K562 (cell line): ENCODE measurements around the gene NR6A1. TPM values are rescaled to one million over a fixed set of nuclear protein-coding genes. Genes with fewer than 3 reads are reported as not detected.

ENCODE experiments used
- CBFA2T3 ChIP-seq: fragments of 450-650 bp; IDR thresholded peaks from 2 replicates; pipeline ENCODE4 v1.6.1; 2017
- DPF2 ChIP-seq: fragments of 450-650 bp; IDR thresholded peaks from 2 replicates; pipeline ENCODE4 v1.6.1; 2016
- EWSR1 ChIP-seq: fragments of 450-650 bp; IDR thresholded peaks from 2 replicates; pipeline ENCODE4 v1.6.1; 2018; ENCODE audit warnings: borderline replicate concordance, mild to moderate bottlenecking, low read depth, moderate library complexity; ENCODE audit not compliant: partially characterized antibody
- GATAD2A ChIP-seq: fragments of 450-650 bp; IDR thresholded peaks from 2 replicates; pipeline ENCODE4 v1.6.1; 2017
- GTF2A2 ChIP-seq: IDR thresholded peaks from 2 replicates; pipeline ENCODE4 v1.6.1; 2016; ENCODE audit warnings: mild to moderate bottlenecking, missing genetic modification characterization, missing compliant biosample characterization
- MECOM ChIP-seq: fragments of 250-450 bp; sonication (Bioruptor Pico); IDR thresholded peaks from 2 replicates; pipeline ENCODE4 v1.8.0; 2022; ENCODE audit warnings: inconsistent platforms
- MED1 ChIP-seq: sonication (generic); formaldehyde crosslinking; IDR thresholded peaks from 2 replicates; pipeline ENCODE4 v1.8.1; 2023; ENCODE audit warnings: missing genetic modification reagents, borderline replicate concordance
- MEIS2 ChIP-seq: fragments of 450-650 bp; IDR thresholded peaks from 2 replicates; pipeline ENCODE4 v1.6.1; 2014; ENCODE audit warnings: mild to moderate bottlenecking; ENCODE audit not compliant: partially characterized antibody
- NFATC3 ChIP-seq: fragments of 450-650 bp; IDR thresholded peaks from 2 replicates; pipeline ENCODE4 v1.6.1; 2017; ENCODE audit warnings: mild to moderate bottlenecking
- POLR2AphosphoS5 ChIP-seq: IDR thresholded peaks from 2 replicates; pipeline ENCODE4 v1.6.1; 2011; ENCODE audit warnings: mild to moderate bottlenecking, low read depth, low read length, moderate library complexity; ENCODE audit not compliant: control insufficient read depth, insufficient read depth
- PRPF4 ChIP-seq: fragments of 200-400 bp; formaldehyde crosslinking; IDR thresholded peaks from one replicate; pipeline ENCODE4 v1.6.1; 2017; ENCODE audit warnings: low read length, low read depth, mild to moderate bottlenecking; ENCODE audit not compliant: insufficient read depth, poor library complexity, severe bottlenecking
- SMARCE1 ChIP-seq: fragments of 450-650 bp; IDR thresholded peaks from 2 replicates; pipeline ENCODE4 v1.7.1; 2016; ENCODE audit warnings: mild to moderate bottlenecking
- TAF9B ChIP-seq: fragments of 450-650 bp; IDR thresholded peaks from 2 replicates; pipeline ENCODE4 v1.6.1; 2018; ENCODE audit warnings: mild to moderate bottlenecking; ENCODE audit not compliant: partially characterized antibody
- TRIM24 ChIP-seq, 2 experiments: fragments of 450-650 bp; IDR thresholded peaks; 2 replicates each; pipeline ENCODE4 v1.6.1; 2016
- ZNF174 ChIP-seq: fragments of 250-450 bp; sonication (Bioruptor Pico); IDR thresholded peaks from 2 replicates; pipeline ENCODE4 v1.4.0; 2020; ENCODE audit warnings: mild to moderate bottlenecking
- ZNF24 ChIP-seq: fragments of 450-650 bp; IDR thresholded peaks from 2 replicates; pipeline ENCODE4 v1.6.1; 2016
- polyA plus RNA-seq, 8 experiments: library from polyadenylated mRNA; depleted of rRNA in 4 of 8; stranded (reverse) in 5 of 8; unstranded in 3 of 8; fragments of >200 nt; fragmentation: Nextera tagmentation in 2 of 8; fragmentation: Illumina TruSeq in 1 of 8; extraction: Ambion mirVana in 2 of 8; extraction: Trizol in 1 of 8; gene quantifications; 2 replicates each; pipeline versions ENCODE4 v1.2.1 to v1.2.3, GENCODE V29; 2011 to 2014; ENCODE audit warnings: inconsistent platforms in 1 of 8, missing spikeins in 1 of 8
- total RNA-seq, 7 experiments: library from RNA; depleted of rRNA in 6 of 7; stranded (reverse); fragments of >200 nt in 6 of 7; fragmentation: Illumina TruSeq in 2 of 7; extraction: Trizol in 2 of 7; gene quantifications; 2 replicates each; pipeline versions ENCODE4 v1.2.1 to v1.2.3, GENCODE V29; 2011 to 2021; ENCODE audit warnings: low replicate concordance in 1 of 7
- TF ChIP-seq, protein P1 (sequence below), 3 experiments: fragments of 200-800 bp in 1 of 3; fragments of 250-450 bp in 1 of 3; fragments of 450-650 bp in 1 of 3; sonication (Bioruptor Pico) in 1 of 3; sonication (Bioruptor generic) in 1 of 3; formaldehyde crosslinking in 1 of 3; IDR thresholded peaks; 2 replicates each; pipeline versions ENCODE4 v1.6.1 to v1.8.0; 2016 to 2022; ENCODE audit warnings: mild to moderate bottlenecking in 2 of 3, missing genetic modification characterization in 2 of 3, missing compliant biosample characterization in 1 of 3, moderate library complexity in 1 of 3
- TF ChIP-seq, protein P2 (sequence below): fragments of 250-450 bp; sonication (Bioruptor Pico); IDR thresholded peaks from 2 replicates; pipeline ENCODE4 v1.4.0; 2020; ENCODE audit warnings: mild to moderate bottlenecking
- TF ChIP-seq, protein P3 (sequence below): fragments of 250-450 bp; sonication (Bioruptor Pico); IDR thresholded peaks from 2 replicates; pipeline ENCODE4 v1.5.0; 2020; ENCODE audit warnings: mild to moderate bottlenecking
- TF ChIP-seq, protein P4 (sequence below): sonication (generic); formaldehyde crosslinking; IDR thresholded peaks from 2 replicates; pipeline ENCODE4 v1.8.0; 2023; ENCODE audit warnings: mild to moderate bottlenecking, missing genetic modification reagents

The NR6A1 gene
- total and polyA plus RNA-seq, 9 of the 15 experiments (the other 6 are each of a cell fraction or from before 2014, with no cell fraction given), result 9.7 to 55.4 (median 28.3) TPM

DNA sequence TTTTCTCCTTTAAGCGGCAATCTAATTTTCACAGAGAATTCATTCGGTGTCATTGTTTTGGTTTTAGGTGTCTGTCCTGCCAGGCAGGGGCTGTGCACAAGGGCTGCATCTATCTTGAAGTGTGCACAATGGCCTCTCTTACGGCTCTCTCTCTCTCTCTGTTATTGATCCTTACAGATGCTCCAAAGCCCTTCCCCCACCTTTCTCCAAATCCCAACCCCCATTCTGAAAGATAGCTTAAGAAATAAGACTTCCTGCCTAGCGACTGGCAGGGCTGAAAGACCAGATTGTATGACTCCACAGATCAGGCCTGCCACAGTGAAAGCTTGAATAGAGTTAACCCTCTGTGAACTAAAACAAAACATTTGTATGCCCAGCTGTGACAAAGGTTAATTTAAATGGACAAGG, 177.5 kb downstream of the NR6A1 start (continued):
- TF ChIP-seq, protein P1, sequence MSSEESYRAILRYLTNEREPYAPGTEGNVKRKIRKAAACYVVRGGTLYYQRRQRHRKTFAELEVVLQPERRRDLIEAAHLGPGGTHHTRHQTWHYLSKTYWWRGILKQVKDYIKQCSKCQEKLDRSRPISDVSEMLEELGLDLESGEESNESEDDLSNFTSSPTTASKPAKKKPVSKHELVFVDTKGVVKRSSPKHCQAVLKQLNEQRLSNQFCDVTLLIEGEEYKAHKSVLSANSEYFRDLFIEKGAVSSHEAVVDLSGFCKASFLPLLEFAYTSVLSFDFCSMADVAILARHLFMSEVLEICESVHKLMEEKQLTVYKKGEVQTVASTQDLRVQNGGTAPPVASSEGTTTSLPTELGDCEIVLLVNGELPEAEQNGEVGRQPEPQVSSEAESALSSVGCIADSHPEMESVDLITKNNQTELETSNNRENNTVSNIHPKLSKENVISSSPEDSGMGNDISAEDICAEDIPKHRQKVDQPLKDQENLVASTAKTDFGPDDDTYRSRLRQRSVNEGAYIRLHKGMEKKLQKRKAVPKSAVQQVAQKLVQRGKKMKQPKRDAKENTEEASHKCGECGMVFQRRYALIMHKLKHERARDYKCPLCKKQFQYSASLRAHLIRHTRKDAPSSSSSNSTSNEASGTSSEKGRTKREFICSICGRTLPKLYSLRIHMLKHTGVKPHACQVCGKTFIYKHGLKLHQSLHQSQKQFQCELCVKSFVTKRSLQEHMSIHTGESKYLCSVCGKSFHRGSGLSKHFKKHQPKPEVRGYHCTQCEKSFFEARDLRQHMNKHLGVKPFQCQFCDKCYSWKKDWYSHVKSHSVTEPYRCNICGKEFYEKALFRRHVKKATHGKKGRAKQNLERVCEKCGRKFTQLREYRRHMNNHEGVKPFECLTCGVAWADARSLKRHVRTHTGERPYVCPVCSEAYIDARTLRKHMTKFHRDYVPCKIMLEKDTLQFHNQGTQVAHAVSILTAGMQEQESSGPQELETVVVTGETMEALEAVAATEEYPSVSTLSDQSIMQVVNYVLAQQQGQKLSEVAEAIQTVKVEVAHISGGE (CRISPR knock-in tag; IDR thresholded peaks at IDR 0.05), result no peak
- TF ChIP-seq ZNF24, result no peak
- TF ChIP-seq DPF2, result peak; percentile 60; the same call in 1 of the 2 replicates
- TF ChIP-seq, protein P2, sequence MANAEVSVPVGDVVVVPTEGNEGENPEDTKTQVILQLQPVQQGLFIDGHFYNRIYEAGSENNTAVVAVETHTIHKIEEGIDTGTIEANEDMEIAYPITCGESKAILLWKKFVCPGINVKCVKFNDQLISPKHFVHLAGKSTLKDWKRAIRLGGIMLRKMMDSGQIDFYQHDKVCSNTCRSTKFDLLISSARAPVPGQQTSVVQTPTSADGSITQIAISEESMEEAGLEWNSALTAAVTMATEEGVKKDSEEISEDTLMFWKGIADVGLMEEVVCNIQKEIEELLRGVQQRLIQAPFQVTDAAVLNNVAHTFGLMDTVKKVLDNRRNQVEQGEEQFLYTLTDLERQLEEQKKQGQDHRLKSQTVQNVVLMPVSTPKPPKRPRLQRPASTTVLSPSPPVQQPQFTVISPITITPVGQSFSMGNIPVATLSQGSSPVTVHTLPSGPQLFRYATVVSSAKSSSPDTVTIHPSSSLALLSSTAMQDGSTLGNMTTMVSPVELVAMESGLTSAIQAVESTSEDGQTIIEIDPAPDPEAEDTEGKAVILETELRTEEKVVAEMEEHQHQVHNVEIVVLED, result no peak
- 0 out of 2 replicates have a peak, but pooled peaks have one; percentile 11 for TF ChIP-seq SMARCE1
- no peak for TF ChIP-seq GTF2A2 (tag)
- TF ChIP-seq TAF9B, result no peak
- TF ChIP-seq MED1 (CRISPR knock-in tag), result no peak
- no peak for TF ChIP-seq ZNF174 (CRISPR knock-in tag)
- TF ChIP-seq NFATC3, result no peak
- TF ChIP-seq MECOM (CRISPR knock-in tag), result no peak
- TF ChIP-seq MEIS2, result peak; percentile 24
- TF ChIP-seq, protein P3, sequence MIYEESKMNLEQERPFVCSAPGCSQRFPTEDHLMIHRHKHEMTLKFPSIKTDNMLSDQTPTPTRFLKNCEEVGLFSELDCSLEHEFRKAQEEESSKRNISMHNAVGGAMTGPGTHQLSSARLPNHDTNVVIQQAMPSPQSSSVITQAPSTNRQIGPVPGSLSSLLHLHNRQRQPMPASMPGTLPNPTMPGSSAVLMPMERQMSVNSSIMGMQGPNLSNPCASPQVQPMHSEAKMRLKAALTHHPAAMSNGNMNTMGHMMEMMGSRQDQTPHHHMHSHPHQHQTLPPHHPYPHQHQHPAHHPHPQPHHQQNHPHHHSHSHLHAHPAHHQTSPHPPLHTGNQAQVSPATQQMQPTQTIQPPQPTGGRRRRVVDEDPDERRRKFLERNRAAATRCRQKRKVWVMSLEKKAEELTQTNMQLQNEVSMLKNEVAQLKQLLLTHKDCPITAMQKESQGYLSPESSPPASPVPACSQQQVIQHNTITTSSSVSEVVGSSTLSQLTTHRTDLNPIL, result no peak
- no peak for TF ChIP-seq EWSR1
- TF ChIP-seq, protein P4, sequence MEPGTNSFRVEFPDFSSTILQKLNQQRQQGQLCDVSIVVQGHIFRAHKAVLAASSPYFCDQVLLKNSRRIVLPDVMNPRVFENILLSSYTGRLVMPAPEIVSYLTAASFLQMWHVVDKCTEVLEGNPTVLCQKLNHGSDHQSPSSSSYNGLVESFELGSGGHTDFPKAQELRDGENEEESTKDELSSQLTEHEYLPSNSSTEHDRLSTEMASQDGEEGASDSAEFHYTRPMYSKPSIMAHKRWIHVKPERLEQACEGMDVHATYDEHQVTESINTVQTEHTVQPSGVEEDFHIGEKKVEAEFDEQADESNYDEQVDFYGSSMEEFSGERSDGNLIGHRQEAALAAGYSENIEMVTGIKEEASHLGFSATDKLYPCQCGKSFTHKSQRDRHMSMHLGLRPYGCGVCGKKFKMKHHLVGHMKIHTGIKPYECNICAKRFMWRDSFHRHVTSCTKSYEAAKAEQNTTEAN (CRISPR knock-in tag), result no peak
- peak; percentile 29; the same call in 1 of the 2 replicates for TF ChIP-seq POLR2AphosphoS5
- TF ChIP-seq PRPF4, result no peak
- 0 out of 2 replicates have a peak, but pooled peaks have one; percentile 19 for TF ChIP-seq GATAD2A
- 0 out of 4 replicates have a peak, but pooled peaks of 1 of the 2 experiments have one; percentile 17 for TF ChIP-seq TRIM24 (IDR thresholded peaks at IDR 0.05)
- peak; percentile 55 for TF ChIP-seq CBFA2T3
